Measurements from ENCODE around the gene HRAS. TPM values are rescaled to one million over a fixed set of nuclear protein-coding genes. Genes with fewer than 3 reads are reported as not detected.

The HRAS gene
- polyA plus RNA-seq, 3 donors = 10.1 to 32.9 (median 10.3) TPM

DNA sequence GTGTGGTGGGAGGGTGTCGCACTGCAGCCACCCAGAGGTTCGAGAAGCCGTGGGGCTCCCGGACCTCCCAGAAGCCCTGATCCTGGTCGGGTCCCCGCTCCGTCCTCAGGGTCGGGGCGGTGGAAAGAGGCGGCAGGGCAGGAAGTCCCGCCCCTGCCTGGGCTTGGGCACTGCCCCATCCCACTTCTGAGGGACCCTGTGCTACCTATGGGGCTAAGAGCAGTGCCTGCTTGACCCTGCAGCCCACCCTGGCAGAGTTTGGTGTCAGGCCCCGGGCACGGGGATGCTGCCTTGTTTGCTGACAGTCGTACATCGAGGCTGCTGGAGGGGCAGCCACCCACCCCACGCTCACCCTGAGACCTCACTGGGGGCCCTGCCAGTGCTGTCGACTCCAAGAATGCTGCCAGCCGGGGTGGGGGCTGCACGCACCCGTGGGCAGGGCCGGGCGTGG lies 47.8 kb downstream of the HRAS start:
- H3K36me3 ChIP-seq (replicated peaks in 1 of 2; ENCODE audit: control insufficient read depth in 1 of 2, insufficient read depth in 2 of 2, low read length in 2 of 2) = peaks cover 6 to 10% of the 10 kb centered on the region in 2 donors
- no peaks in the 10 kb centered on the region for H3K79me2 ChIP-seq (ENCODE audit: insufficient read depth, low read length)
- Mint-ChIP-seq H3K4me1 (no peaks in the 10 kb centered on the region), H3K27ac (no peak overlapping the region), H3K4me3 (no peak overlapping the region), H3K36me3 (peaks cover 10 to 21% of the 10 kb centered on the region in 2 donors), H3K9me3 (peaks cover 0 to 7% (median 2%) of the 10 kb centered on the region in 7 donors), H3K27me3 (ENCODE audit: low read depth in 3 of 3) (peaks cover 0 to 2% (median 0%) of the 10 kb centered on the region in 3 donors)
- no peak overlapping the region for H3K9ac ChIP-seq (ENCODE audit: insufficient read depth, low read length, poor library complexity, severe bottlenecking)
- peaks cover 3% of the 10 kb centered on the region for H4K20me1 ChIP-seq (ENCODE audit: insufficient read depth, low read length)
- H3K27me3 ChIP-seq (ENCODE audit: control insufficient read depth in 2 of 2, insufficient read depth in 2 of 2, low read length in 2 of 2) = no peaks in the 10 kb centered on the region
- DNase-seq = no peak
- H3K27ac ChIP-seq (ENCODE audit: low read depth in 1 of 2, low read length in 2 of 2) = no peak overlapping the region
- peaks cover 0 to 19% of the 10 kb centered on the region in 2 donors for H3K9me3 ChIP-seq (replicated peaks in 1 of 2; ENCODE audit: control insufficient read depth in 1 of 2, insufficient read depth in 1 of 2, low read length in 2 of 2)
- H3K4me2 ChIP-seq (replicated peaks; ENCODE audit: extremely low read depth, low read length, poor library complexity, severe bottlenecking) = no peak overlapping the region
- TF ChIP-seq, protein P1, sequence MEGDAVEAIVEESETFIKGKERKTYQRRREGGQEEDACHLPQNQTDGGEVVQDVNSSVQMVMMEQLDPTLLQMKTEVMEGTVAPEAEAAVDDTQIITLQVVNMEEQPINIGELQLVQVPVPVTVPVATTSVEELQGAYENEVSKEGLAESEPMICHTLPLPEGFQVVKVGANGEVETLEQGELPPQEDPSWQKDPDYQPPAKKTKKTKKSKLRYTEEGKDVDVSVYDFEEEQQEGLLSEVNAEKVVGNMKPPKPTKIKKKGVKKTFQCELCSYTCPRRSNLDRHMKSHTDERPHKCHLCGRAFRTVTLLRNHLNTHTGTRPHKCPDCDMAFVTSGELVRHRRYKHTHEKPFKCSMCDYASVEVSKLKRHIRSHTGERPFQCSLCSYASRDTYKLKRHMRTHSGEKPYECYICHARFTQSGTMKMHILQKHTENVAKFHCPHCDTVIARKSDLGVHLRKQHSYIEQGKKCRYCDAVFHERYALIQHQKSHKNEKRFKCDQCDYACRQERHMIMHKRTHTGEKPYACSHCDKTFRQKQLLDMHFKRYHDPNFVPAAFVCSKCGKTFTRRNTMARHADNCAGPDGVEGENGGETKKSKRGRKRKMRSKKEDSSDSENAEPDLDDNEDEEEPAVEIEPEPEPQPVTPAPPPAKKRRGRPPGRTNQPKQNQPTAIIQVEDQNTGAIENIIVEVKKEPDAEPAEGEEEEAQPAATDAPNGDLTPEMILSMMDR (IDR thresholded peaks at IDR 0.05) = no peak
- no peaks in the 10 kb centered on the region for H3K4me1 ChIP-seq (ENCODE audit: control insufficient read depth in 1 of 2, insufficient read depth in 2 of 2, low read length in 2 of 2)
- H3K4me3 ChIP-seq (replicated peaks in 1 of 3; ENCODE audit: low read depth in 2 of 3, low read length in 3 of 3) = no peak overlapping the region
- no peak overlapping the region for H2AFZ ChIP-seq (ENCODE audit: insufficient read depth, low read depth, low read length, poor library complexity, severe bottlenecking)
- intact Hi-C loops (cut with micrococcal nuclease) = no loop called here
- 96% methylated on average over 22 of the region's 22 CpGs for WGBS (ENCODE audit: insufficient coverage)

- H3K4me1 Mint-ChIP-seq = no peaks in the 10 kb centered on the region
- peaks cover 9 to 17% of the 10 kb centered on the region in 2 donors for H3K36me3 Mint-ChIP-seq
- Histone ChIP-seq H3K36me3 (replicated peaks in 1 of 2; ENCODE audit: control insufficient read depth in 1 of 2, insufficient read depth in 2 of 2, low read length in 2 of 2) (peaks cover 6 to 7% of the 10 kb centered on the region in 2 donors), H3K27me3 (ENCODE audit: control insufficient read depth in 2 of 2, insufficient read depth in 2 of 2, low read length in 2 of 2) (no peaks in the 10 kb centered on the region), H3K4me3 (replicated peaks in 1 of 3; ENCODE audit: low read depth in 2 of 3, low read length in 3 of 3) (no peak overlapping the region), H4K20me1 (ENCODE audit: insufficient read depth, low read length) (no peaks in the 10 kb centered on the region), H3K9me3 (replicated peaks in 1 of 2; ENCODE audit: control insufficient read depth in 1 of 2, insufficient read depth in 1 of 2, low read length in 2 of 2) (peaks cover 0 to 24% of the 10 kb centered on the region in 2 donors), H3K27ac (ENCODE audit: low read depth in 1 of 2, low read length in 2 of 2) (no peak overlapping the region), H3K4me1 (ENCODE audit: control insufficient read depth in 1 of 2, insufficient read depth in 2 of 2, low read length in 2 of 2) (no peaks in the 10 kb centered on the region), H3K79me2 (ENCODE audit: insufficient read depth, low read length) (no peaks in the 10 kb centered on the region), H3K9ac (ENCODE audit: insufficient read depth, low read length, poor library complexity, severe bottlenecking) (no peak overlapping the region), H2AFZ (ENCODE audit: insufficient read depth, low read depth, low read length, poor library complexity, severe bottlenecking) (no peak overlapping the region), H3K4me2 (replicated peaks; ENCODE audit: extremely low read depth, low read length, poor library complexity, severe bottlenecking) (no peak overlapping the region)
- no peak overlapping the region for H3K4me3 Mint-ChIP-seq
- H3K27ac Mint-ChIP-seq = no peak overlapping the region
- 90% methylated on average over 12 of the region's 23 CpGs for WGBS (ENCODE audit: insufficient coverage)
- TF ChIP-seq, protein P1 (IDR thresholded peaks at IDR 0.05) = no peak
- no peak for DNase-seq
- H3K9me3 Mint-ChIP-seq = peaks cover 2 to 10% (median 2%) of the 10 kb centered on the region in 7 donors
- no peaks in the 10 kb centered on the region for H3K27me3 Mint-ChIP-seq (ENCODE audit: low read depth in 3 of 3)
- intact Hi-C loops (cut with micrococcal nuclease) = no loop called here
Observed at GRCh38 chr11:486189-486588, 49.2 kb downstream of the HRAS start.

Data from CD14-positive monocyte (primary cell).